Measurements from ENCODE around the gene USP46.

- TF ChIP-seq EZH2 (IDR thresholded peaks at IDR 0.05; ENCODE audit: borderline replicate concordance, low read depth, low read length, poor library complexity, severe bottlenecking) (no peak), CTCF (conservative IDR thresholded peaks at IDR 0.05; ENCODE audit: low read depth, low read length) (no peak)
Measured at GRCh38 chr4:52568351-52568750, 90.8 kb downstream of the USP46 start.
